NCI-H1436 (cell line): Measurements from ENCODE around the gene HDAC4.

Experiments used
- DNase-seq: peaks from one replicate; lab custom pipeline; 2025; lab: John Stamatoyannopoulos, UW

The HDAC4 gene

DNA sequence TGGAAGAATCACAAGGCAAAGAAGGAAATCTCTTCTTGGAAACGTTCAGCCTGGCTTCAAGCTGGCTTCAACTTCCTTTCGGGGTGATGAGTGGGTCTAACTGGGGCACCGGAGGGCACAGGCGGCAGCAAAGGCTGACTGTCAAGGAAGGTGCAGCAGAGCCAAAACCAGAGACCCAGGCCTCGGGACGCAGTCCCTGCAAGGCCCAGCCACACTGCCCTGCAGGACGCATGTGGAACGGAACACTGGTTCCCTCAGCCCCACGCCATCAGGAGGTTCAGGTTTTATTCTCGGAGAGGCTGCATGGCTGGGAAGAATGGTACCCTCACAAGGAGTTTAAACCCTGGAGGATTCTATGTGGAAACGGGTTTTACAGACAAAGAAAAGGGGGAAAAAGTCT is 165.5 kb downstream of the HDAC4 start:
- no peak for DNase-seq

DNA sequence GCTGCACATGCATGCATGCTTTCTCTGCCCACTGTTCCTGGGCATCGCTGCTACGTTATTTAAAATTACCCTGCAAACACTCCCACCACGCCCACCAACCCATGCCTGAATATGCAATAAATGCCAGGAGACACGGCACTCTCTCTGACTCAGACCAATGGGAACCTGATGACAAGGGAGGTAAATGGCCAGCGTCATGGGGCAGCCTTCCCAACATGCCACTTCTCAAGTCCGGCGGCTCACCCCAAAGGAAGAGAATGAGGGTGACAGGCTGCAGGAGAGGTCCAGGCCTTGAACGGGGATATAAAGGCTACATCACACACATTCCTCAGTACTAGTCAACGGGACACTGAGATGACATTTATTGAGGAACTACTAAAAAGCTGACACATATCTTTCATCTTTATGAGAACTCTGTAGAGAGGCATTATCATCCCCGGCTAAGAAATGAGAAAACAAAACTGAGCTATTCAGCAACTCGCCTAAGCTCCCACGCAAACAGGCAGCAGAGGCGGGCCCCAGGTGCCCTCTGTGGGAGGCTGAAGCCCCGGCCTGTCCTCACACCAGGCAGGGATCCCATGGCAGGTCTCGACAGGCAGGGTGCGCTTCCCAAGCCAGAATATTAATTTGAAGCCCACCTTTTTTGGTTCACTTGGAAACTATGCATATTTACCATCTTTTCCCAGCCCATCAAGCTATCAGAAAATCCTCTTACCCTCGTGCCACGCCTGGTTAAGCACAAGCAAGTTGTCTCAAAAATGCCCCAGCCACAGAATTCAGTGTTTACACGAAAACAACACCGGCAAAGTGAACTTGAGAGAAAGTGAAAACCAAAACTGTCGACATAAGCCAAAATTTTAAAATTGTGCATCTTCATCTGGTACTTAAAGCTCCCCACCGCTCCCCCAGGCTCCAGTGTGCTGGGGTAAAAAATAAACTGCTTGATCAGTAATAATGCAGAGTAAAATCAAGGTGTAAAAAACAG is 166.3 kb downstream of the HDAC4 start:
- no peak for DNase-seq

DNA sequence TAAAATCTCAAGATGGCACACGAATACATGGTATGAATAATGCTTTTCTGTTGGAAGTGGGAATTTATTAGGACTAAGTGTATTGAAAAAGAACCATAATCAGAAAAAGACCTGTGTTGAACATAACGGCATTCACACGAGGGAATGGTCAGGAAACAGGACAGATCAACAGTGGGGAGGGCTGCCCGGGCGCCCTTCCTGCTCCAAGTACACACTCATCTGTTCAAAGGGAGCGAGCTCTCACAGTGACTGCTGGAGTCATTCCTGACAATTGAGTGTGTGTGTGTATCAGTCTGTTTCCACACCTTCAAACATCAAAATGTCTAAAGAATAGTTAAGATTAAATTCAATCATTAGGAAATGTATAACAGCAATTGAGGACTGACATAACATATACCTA is 167.2 kb downstream of the HDAC4 start:
- no peak for DNase-seq

DNA sequence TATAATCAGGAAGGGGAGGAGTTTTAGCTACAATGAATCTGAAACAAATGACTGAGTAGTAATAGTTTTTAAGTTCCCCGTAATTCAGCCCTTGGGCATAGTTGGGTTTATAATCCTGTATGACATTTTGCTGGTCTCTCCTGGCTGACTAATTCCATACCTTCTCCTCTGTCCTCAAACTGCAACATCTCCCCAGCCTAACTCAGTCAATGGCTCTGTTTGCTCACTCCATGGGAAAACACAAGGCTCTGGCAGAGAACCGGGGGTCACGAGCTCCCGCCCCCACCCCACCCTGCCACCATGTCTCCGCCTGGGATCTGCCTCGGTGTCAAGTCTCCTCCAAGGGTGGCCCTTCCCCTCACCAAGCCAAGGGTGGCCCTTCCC is 168.6 kb downstream of the HDAC4 start:
- DNase-seq: no peak

DNA sequence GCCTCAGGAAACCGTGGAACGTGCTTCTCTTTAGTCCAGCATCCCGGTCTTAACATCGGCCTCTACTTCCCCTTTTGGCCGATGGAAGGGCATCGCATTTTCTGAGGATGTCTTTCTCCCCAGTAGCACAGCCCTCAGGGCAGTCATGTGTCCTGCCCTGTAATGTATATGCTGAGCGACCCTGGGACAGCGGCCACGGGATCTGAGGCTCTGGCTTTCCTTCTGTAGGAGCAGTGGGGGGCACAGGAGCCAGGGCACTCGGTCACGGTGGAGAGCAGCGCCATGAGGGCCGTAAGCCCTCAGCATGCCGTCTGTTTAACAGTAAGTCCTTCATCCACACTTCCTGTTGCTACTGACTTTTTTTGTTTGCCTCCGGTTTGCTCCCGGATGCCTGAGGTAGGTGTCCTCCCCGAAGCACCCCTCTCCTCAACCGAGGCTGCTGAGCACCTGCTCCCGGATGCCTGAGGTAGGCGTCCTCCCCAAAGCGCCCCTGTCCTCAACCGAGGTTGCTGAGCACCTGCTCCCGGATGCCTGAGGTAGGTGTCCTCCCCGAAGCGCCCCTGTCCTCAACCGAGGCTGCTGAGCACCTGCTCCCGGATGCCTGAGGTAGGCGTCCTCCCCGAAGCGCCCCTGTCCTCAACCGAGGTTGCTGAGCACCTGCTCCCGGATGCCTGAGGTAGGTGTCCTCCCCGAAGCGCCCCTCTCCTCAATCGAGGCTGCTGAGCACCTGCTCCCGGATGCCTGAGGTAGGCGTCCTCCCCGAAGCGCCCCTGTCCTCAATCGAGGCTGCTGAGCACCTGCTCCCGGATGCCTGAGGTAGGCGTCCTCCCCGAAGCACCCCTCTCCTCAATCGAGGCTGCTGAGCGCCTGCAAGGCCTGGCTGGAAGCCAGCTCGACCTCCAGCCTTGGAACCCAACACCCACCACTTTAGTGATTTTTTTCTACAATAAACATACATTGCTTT is 169.3 kb downstream of the HDAC4 start:
- peak; percentile 44 for DNase-seq

DNA sequence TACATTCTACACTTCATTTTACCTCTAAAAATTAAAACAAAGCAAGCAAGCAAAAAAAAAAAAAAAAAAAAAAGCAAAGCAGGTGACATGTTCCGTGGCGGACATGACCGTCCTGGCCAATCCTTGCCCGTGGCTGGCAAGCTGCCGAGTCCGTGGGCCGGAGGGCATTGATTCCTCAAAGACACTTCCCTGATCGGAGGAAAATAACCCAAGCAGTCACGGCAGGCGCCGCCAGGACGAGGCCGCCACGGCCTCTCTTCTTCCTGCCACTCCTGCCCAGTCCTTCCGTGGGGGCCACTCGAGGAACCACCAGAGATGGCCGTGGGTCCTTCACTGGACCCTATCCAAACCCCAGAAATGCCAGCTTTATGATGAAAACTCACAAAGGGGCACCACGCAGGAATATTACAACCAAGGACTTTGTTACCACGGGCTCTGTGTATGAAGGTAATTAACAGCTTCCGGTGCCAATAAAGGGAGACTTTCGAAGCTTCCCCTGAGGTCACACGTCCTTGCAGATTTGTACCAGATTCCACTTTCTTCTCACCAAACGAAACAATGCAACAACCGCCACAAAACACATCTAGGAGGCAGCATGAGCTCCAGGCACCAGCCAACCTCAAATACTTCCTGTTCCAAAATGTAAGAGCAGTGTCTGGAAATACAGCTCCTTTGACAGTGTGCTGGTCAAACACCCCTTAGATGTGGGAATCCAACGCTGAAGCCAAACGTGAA is 170.3 kb downstream of the HDAC4 start:
- no peak for DNase-seq

DNA sequence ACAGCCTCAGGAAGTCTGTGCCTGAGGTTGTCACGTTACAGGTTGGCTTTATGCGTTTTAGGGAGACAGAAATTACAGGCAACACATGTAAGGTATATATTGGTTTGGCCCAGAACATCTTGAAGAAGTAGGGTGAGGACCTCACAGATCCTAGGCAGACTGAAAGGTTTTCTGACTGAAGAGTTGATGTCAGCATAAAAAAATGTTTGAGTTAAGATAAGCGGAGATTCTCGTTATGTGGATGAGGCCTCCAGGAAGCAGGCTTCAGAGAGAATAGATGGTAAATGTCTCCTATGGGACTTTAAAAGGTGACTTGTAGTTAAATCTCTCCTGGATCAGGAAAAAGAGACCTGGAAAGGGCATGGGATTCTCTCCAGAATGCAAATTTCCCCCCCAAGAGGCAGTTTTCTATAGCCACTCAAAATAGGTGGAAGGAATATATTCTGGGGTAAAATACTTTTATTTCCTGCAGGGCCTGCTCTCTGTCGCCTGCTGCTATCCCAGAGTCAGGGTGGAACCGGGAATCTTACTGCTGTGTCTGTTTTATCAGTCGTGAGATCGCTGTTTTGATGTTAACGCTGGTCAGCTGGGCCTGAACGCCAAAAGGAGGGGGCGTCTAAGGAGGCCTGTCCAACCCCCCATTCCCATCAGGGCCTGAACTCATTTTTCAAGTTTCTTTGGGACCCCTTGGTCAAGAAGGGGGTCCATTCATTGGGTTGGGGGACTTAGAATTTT is 171.1 kb downstream of the HDAC4 start:
- DNase-seq: no peak

DNA sequence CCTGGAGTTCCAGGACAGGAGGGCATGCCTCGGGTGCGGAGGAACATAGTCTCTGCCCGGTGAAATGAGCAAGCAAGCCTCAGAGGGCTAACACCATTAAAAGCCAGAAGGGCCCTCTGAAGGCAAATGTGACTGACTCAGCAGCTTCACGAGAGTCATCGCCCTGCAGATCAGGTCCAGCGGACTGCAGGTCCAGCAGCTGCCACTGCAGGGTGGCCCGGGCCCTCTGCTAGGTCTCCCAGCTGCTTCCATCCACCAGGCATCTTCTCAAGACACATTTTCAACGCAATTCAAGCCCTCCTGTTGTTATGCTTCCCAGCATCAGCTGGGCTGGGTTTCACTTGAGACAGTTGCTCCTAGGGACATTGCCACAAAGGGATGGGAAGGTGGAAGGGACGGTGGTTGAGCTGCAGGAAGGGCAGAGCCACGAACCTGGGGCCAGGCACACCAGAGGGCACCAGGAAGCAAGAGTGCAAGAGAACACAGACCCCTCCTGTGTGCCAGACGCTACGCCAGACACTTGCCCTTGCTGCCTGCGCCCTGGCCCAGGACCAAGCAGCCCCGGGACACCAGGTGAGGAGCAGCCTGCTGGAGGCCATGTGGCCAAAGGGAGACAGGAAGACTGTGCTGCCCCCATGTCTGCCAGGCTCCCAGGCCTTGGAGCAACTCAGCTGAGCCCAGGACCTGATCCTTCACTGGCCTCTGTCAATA is 173.0 kb downstream of the HDAC4 start:
- no peak for DNase-seq

DNA sequence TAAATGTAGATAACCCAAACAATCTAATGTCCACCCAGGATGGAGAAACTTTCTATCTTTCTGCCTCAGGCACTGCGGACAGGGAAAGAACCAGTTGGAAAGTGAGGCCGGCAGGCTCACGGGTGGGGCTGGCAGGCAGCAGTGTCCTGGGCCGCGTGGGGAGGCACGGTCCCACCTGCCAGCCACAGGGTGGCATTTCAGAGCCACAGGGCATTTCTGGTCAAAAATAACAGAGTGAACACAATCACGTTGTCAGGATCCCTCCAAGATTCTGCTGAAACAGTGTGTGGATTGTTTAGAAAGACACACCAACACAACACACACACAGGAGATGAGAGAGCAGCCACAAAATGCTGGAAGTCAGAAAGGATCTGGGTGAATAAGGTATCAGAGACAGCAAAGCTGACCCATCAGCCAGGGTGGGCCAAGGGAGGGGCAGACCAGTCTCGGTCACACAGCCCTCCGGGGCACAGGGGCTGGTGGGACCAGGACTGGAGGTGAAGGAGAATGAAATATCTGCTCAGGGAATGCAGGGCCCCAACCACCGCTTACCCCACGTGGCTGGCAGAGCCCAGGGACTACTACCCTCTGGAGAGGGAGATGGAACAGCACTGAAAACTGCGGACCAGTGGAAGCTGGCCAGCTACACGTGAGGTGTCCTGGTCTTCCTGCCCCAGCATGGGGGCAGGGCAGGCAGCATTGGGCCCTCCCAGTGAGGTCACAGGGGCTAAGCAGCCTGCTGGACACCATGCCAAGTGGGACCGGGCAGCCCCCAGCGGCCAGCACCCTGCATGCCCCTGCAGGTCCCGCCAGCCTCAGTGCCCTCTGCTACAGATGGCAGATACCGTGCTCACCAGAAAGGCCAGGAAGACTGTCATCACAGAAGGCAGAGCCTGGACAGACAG is 173.9 kb downstream of the HDAC4 start:
- no peak for DNase-seq

DNA sequence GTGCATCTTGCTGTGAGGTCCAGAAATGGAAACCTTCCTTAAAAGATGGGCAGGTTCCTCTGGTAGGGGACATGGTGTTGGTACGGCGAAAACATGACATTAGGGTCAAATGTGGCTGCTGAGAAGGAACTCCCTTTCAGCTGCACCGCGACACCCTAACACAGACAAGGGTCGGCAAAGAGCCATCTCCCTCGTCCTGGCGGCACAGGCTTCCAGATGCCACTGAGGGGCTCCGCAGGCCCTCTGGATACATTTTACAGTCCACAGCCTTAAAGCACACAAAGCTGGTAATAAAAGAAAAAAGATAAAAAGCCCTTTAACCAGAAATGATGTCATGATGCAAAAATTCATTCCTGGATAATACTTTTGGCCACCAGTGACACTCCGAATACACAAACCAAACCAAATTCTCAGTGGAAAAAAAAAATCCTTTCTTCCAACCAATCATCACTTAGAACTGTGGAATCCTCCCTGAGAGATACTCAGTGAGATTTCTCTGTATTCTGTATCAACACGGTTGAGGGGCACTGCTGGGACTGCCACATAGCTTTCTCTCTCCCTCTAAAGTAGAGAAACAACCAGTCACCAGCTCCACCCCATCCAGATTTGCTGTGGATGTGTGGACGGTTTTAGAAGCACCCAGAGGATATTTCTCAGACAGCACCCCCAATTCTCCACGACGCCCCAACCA is 174.8 kb downstream of the HDAC4 start:
- no peak for DNase-seq

DNA sequence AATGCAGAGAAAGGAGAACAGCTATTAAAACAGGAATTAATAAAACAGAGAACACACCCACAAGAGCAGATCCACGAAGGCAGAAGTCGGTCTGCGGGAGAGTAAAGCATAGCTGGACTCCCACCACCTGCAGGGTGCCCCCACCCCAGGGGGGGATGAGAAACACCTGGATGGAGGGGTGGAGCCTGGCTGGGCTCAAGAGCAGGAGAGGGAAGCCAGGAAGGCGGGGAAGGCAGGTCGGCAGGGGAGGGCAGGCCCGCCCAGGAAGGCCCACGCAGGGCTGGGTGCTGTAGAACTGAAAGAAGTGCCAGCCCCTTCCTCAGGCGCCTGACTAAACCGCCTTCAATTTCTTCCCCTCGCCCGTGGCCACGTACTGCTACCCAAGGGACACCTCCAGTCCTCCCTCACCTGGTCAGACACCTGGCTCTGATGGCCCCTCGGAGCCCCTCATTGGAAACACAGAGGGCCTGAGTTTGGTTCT is 175.4 kb downstream of the HDAC4 start:
- DNase-seq: no peak

DNA sequence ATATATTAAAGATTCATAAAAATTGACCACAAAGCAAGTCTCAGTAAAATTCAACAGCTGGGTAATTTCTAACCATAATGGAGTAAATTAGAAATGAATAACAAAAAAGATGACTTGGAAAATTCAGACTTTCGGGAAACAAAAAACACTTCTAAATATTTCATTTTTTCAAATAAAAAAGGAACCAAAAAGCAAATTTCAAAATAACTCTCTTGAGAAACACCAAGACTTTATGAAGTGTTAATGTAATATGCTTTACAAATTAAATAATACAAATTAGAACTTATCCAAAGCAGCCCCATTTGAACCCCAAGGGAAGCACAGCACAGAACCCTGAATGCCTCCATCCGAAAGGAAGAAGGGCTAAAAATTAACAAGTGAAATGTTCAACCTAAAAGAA is 175.9 kb downstream of the HDAC4 start:
- DNase-seq: no peak

DNA sequence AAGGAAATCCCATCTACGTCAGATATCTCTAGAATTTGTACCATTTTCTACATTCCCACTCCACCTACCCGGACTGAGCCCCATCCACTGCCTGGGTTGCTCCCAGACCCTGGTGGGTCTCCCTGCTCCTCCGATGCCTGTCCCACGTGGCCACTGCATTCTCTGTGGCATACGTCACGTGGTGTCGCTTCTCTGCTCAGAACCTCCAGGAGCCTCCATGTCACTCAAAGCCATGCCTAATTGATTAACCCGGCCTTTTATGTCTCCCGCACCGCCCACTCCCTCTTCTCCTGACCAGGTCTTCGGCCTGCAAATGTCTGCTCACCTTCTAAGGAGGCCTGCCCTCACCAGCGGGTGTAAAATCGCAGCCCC is 176.6 kb downstream of the HDAC4 start:
- DNase-seq: no peak

DNA sequence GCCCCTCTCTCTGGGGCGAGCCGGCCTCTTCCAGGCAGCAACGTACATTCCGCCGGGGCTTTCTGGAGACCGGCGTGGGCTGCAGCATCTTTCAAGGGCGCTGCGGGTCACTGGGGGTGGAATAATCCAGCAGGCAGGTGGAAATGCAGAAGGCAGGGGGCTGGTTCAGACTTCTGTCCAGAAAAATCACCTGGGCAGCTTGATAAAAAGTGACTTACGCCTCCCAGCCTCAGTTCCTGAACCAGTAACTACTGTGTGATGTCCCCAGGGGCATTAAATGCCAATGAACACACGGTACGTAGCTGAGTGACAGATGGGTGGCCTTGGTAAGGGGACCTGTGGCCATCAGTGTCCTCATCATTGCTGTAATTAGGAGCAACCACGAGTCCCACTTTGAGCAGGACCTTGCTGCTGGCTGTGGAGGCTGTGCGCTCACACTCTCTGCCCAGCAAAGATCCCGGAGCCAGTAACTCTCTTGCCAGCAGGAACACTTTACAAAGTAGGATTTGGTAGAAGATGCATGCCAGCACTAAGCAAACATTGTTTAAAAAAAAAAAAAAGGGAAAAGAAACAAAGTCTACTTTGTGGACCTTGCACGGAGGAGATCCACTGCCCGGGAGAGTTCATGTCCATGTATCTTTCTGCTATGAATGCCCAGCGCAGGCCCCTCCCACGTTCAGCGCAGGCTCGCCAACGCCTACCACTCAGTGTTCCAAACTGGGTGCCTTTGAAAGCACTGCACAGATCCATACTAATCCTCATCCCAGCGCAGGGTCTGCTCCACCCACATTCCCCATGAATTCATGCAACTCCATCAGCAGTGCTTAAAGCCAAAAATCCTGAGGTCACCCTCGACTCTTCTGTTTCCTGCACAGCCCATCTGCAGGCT is 177.3 kb downstream of the HDAC4 start:
- no peak for DNase-seq

DNA sequence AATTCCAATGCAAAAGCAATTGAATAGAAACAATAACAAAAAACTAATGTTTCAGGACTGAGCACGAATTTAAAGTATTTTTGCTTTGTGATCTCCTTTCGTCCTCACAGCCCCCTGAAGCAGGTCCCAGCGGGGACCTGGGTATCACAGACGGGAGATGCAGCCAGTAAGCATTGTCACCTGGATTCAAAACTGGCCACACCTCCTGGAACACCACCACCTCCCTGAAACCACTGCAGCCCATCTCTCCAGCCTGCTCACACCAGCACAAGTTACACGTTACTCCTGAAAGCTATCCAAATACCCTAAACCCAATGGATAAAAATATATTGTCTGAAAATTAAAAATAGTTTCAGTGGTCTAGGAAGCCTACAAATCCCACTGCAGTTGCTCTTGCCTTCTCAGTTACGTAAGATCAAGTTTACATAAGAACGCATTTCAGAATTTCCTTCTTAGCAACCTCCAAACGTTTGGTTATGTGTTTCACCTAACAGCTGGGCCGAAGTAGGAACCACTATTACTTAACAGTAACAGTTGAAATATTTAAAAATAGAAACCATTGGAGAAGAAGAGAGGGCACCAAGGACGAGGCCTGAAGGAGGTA is 178.0 kb downstream of the HDAC4 start:
- no peak for DNase-seq

DNA sequence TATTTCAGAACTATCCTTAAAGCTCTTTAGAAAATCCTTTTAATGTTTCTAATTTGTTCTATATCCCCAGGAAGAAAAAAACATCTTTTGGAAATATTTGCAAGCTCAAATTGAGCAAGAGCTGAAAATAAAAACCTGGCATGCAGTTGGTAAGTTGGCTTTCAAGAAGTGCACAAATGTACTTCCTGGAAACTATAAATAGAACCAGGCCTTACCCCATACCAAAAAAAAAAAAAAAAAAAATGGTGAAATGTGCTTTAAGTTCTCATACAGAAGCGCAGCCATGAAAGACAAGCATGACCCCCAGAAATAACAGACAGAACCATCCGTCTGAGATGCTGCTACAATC is 178.5 kb downstream of the HDAC4 start:
- DNase-seq: no peak

DNA sequence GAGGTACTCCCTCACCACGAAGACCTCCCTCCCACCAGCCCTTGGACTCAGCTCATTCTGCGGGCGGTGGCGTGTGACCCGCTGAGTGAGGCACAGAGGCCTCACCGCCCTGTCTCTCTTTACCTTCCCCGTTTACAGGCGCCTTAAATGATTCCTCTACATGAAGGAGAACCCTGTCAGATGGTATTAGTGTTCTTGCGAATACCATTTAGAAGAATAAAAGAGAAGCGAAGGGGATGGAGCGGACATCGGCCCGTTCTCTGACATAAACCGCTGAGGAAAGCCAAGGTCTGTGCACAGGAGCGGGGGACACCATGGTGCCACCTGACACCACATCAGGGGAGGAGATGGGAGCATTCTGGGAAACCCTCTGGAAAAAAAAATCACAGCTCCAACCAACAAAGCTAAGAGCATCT is 179.8 kb downstream of the HDAC4 start:
- DNase-seq: no peak

DNA sequence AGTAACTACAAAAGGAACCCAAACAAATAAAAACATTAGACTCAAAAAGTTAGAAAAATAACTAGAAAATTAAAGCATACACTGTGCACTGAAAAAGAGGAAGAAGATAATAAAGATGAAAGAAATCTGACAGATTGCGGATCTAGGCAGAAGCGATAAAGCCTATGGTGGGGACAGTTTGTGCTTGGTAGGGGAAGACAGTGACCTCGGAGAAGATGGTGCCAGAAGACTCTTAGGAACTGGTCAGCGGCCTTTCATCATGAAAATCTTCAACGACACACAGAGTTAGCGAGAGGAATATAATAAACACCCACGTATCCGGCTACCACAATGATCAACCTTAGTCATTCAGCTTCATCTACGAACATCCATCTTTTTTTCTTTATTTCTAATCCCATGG is 180.5 kb downstream of the HDAC4 start:
- no peak for DNase-seq
